Fibroblast of mammary gland (primary cell): ENCODE measurements around the gene CAMK2G.

Source experiments
- DNase-seq: peaks from one replicate; pipeline ENCODE4 v3.0.0-alpha.2; 2010; ENCODE audit warnings: low read depth
- H3K4me3 ChIP-seq: 2 replicates; pipeline ENCODE4 v1.5.1; 2011; ENCODE audit warnings: low read depth, mild to moderate bottlenecking, low read length, moderate library complexity; ENCODE audit not compliant: control insufficient read depth
- TF ChIP-seq, protein P1 (sequence below): conservative IDR thresholded peaks from 2 replicates; pipeline ENCODE4 v1.5.1; 2011; ENCODE audit warnings: low read depth, low read length, inconsistent platforms; ENCODE audit not compliant: control insufficient read depth, insufficient read depth

The CAMK2G gene

DNA sequence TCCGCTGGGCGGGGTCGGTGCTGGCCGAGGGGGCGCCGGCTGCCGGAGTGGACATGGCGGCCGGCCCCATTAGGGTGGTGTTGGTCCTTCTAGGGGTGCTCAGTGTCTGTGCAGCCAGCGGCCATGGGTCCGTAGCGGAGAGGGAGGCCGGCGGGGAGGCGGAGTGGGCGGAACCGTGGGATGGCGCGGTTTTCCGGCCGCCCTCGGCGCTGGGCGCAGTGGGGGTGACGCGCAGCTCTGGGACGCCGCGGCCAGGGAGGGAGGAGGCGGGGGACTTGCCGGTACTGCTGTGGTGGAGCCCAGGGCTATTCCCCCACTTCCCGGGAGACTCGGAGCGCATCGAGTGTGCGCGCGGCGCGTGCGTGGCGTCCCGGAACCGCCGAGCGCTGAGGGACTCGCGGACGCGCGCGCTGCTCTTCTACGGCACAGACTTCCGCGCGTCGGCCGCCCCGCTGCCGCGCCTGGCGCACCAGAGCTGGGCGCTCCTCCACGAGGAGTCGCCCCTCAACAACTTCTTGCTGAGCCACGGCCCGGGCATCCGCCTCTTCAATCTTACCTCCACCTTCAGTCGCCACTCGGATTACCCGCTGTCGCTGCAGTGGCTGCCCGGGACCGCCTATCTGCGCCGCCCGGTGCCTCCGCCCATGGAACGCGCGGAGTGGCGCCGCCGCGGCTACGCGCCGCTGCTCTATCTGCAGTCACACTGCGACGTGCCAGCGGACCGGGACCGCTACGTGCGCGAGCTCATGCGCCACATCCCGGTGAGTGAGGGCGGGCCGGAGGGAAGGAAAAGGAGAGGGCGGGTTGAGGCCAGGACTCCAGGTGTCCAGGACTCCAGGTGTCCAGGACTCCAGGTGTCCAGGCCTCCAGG, 101.8 kb downstream of the CAMK2G start:
- DNase-seq: peak; percentile 72
- TF ChIP-seq, protein P1, sequence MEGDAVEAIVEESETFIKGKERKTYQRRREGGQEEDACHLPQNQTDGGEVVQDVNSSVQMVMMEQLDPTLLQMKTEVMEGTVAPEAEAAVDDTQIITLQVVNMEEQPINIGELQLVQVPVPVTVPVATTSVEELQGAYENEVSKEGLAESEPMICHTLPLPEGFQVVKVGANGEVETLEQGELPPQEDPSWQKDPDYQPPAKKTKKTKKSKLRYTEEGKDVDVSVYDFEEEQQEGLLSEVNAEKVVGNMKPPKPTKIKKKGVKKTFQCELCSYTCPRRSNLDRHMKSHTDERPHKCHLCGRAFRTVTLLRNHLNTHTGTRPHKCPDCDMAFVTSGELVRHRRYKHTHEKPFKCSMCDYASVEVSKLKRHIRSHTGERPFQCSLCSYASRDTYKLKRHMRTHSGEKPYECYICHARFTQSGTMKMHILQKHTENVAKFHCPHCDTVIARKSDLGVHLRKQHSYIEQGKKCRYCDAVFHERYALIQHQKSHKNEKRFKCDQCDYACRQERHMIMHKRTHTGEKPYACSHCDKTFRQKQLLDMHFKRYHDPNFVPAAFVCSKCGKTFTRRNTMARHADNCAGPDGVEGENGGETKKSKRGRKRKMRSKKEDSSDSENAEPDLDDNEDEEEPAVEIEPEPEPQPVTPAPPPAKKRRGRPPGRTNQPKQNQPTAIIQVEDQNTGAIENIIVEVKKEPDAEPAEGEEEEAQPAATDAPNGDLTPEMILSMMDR: no peak
- H3K4me3 ChIP-seq: peak overlapping the region; percentile 82

DNA sequence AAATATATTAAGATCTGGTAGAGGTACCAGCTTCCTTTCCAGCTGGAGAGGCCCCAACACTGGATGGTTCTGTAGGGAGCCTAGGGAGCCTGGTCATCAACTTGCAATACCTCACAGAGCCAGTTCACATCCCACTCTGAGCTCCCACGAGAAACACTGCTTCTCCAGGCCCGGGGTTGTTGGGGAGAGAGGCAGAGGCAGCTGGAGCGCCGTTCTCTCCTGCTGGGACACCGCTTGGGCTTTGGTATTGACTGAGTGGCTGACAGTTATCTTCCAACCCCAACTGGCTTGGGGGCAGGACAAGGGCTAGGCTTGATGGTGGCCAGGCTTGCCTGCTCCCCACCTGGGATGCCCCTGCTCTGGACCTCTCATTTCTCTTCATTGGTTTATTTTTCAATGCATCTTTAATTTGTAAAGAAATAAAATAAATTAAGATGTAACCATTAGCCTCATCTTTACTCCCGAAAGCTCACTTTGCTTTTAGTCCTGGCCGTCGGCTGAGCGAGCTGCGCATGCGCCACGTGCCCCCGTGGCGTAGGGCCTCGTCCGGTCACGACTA, 102.6 kb downstream of the CAMK2G start:
- DNase-seq: peak; percentile 73
- H3K4me3 ChIP-seq: peak overlapping the region; percentile 82

DNA sequence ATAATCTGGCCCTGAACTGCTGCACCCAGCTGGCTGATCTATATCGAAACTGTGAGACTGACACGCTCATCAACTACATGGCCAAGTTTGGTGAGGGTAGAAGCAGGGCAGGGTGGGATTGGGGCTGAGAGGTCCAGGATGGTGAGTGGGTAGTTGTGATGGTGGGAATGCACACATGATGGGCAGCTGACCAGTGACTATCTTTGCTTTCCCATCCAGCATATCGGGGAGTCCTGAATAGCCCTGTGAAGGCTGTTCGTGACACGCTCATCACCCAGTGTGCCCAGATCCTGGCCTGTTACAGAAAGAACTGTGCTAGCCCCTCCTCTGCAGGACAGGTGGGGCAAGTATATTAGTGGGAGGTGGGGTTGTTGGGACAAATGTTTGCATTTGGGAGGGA, 105.0 kb downstream of the CAMK2G start:
- H3K4me3 ChIP-seq: no peak overlapping the region
- DNase-seq: no peak
- TF ChIP-seq, protein P1: no peak

More for the DNA sequence above, 102.6 kb downstream of the CAMK2G start:
- TF ChIP-seq, protein P1: no peak

DNA sequence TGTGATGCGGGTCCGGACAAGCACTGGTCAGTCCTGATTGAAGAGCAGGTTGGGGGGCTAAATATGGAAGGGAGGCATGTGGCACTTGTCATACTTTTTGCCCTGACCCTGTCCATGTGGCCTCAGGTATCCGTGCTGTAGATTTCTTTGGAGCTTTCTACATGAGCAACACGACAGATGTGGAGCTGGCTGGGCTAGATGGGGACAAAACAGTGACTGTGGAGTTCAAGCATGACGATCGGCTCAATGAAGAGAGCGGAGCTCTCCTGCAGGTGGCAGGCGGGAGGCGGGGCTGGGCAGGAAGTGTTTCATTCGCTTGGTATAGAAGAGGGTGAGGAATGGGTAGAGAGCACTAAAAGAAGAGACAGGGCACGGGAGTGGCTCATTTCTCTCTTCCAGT, 105.5 kb downstream of the CAMK2G start:
- no peak overlapping the region for H3K4me3 ChIP-seq

GRCh38 chr10:73765066-73765465, 109.3 kb downstream of the CAMK2G start:
- H3K4me3 ChIP-seq: no peak overlapping the region
- TF ChIP-seq, protein P1: no peak
- DNase-seq: no peak

More for the DNA sequence above, 105.5 kb downstream of the CAMK2G start:
- no peak for DNase-seq
- TF ChIP-seq, protein P1: no peak

DNA sequence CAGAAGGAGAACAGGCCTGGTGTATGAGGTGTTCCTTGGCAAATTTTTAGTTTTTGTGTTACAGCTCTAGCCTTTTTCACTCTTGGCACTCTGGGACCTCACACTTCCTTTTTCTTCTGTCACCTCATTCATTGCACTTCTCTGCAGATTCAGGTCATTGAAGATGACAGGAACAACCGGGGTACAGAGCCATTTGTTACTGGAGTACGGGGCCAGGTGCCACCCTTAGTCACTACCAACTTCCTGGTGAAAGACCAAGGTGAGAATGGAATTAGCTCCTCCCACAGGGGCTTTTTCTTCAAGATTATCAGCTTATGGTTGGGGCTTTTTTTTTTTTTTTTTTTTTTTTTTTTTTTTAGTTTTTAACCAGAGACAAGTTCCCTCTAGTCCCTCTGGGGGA, 111.0 kb downstream of the CAMK2G start:
- H3K4me3 ChIP-seq: no peak overlapping the region
- no peak for DNase-seq
- TF ChIP-seq, protein P1: no peak
